HEK293T (cell line): Measurements from ENCODE around the gene DAO.

Experiments
- CTCF ChIA-PET: fragments of 350-600 bp; formaldehyde crosslinking; extraction: SDS; loops from one replicate; lab custom pipeline; 2021; ENCODE audit warnings: antibody characterized with exemption, inconsistent platforms; lab: Yijun Ruan, JAX
- POLR2A ChIA-PET: fragments of 350-600 bp; formaldehyde crosslinking; extraction: SDS; loops from one replicate; lab custom pipeline; 2020; ENCODE audit warnings: antibody characterized with exemption, inconsistent platforms; lab: Yijun Ruan, JAX
- DNase-seq: peaks from one replicate; pipeline ENCODE4 v3.0.0; 2012; ENCODE audit warnings: mixed read lengths; ENCODE audit errors: extremely low spot score
- ARNT ChIP-seq: fragments of 450-650 bp; IDR thresholded peaks from 2 replicates; pipeline ENCODE4 v1.6.1; 2017; ENCODE audit warnings: mild to moderate bottlenecking
- BHLHE40 ChIP-seq: fragments of 450-650 bp; IDR thresholded peaks from 2 replicates; pipeline ENCODE4 v1.6.1; 2016; ENCODE audit warnings: mild to moderate bottlenecking, moderate library complexity, borderline replicate concordance
- CTBP1 ChIP-seq: fragments of 450-650 bp; IDR thresholded peaks from 2 replicates; pipeline ENCODE4 v1.6.1; 2016; ENCODE audit warnings: borderline replicate concordance
- ELF4 ChIP-seq: fragments of 450-650 bp; IDR thresholded peaks from 2 replicates; pipeline ENCODE4 v1.6.1; 2017; ENCODE audit warnings: antibody characterized with exemption
- FOXA1 ChIP-seq: fragments of 450-650 bp; IDR thresholded peaks from 2 replicates; pipeline ENCODE4 v1.6.1; 2016; ENCODE audit warnings: mild to moderate bottlenecking
- FOXK2 ChIP-seq: fragments of 450-650 bp; IDR thresholded peaks from 2 replicates; pipeline ENCODE4 v1.6.1; 2016; ENCODE audit warnings: mild to moderate bottlenecking
- FOXM1 ChIP-seq: fragments of 450-650 bp; IDR thresholded peaks from 2 replicates; pipeline ENCODE4 v1.6.1; 2017; ENCODE audit warnings: mild to moderate bottlenecking, borderline replicate concordance
- HDGF ChIP-seq: fragments of 450-650 bp; IDR thresholded peaks from 2 replicates; pipeline ENCODE4 v1.6.1; 2017; ENCODE audit warnings: antibody characterized with exemption, borderline replicate concordance
- L3MBTL2 ChIP-seq: fragments of 450-650 bp; conservative IDR thresholded peaks from 2 replicates; pipeline ENCODE4 v1.6.1; 2016; ENCODE audit warnings: mild to moderate bottlenecking
- LEF1 ChIP-seq: fragments of 450-650 bp; IDR thresholded peaks from 2 replicates; pipeline ENCODE4 v1.6.1; 2017; ENCODE audit warnings: mild to moderate bottlenecking, borderline replicate concordance
- NFRKB ChIP-seq: fragments of 450-650 bp; IDR thresholded peaks from 2 replicates; pipeline ENCODE4 v1.6.1; 2016; ENCODE audit warnings: mild to moderate bottlenecking, moderate library complexity
- SP1 ChIP-seq: fragments of 450-650 bp; IDR thresholded peaks from 2 replicates; pipeline ENCODE4 v1.6.1; 2017
- SUZ12 ChIP-seq: fragments of 450-650 bp; IDR thresholded peaks from 2 replicates; pipeline ENCODE4 v1.6.1; 2016; ENCODE audit warnings: mild to moderate bottlenecking
- TARDBP ChIP-seq: fragments of 450-650 bp; IDR thresholded peaks from 2 replicates; pipeline ENCODE4 v1.6.1; 2016
- ZNF384 ChIP-seq: fragments of 450-650 bp; IDR thresholded peaks from 2 replicates; pipeline ENCODE4 v1.6.1; 2016
- TF ChIP-seq, protein P1 (sequence below): fragments of 450-650 bp; IDR thresholded peaks from 2 replicates; pipeline ENCODE4 v1.6.1; 2016

DAO gene

DNA sequence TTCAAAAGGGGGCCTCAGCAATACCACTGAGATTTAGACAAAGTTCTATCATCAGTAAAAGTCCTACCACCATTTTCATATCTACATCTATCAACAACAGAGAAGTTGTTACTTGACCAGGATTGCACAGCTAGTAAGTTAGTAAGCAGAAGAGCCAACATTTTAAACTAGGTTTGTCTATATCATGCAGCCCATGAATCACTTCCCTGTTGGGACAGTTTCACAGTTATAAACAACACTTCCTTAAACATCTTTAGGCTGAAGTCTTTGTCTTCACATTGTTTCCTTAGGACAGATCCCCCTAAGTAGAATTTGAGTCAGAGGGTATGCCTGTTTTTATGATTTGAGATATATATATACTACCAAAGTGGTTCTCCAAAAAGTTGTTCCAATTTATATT, 68.5 kb downstream of the DAO start:
- TF ChIP-seq HDGF: no peak
- TF ChIP-seq LEF1: no peak
- no peak for TF ChIP-seq ZNF384
- TF ChIP-seq ARNT: no peak
- no peak for TF ChIP-seq ELF4
- TF ChIP-seq TARDBP: no peak
- TF ChIP-seq, protein P1, sequence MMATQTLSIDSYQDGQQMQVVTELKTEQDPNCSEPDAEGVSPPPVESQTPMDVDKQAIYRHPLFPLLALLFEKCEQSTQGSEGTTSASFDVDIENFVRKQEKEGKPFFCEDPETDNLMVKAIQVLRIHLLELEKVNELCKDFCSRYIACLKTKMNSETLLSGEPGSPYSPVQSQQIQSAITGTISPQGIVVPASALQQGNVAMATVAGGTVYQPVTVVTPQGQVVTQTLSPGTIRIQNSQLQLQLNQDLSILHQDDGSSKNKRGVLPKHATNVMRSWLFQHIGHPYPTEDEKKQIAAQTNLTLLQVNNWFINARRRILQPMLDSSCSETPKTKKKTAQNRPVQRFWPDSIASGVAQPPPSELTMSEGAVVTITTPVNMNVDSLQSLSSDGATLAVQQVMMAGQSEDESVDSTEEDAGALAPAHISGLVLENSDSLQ: no peak
- TF ChIP-seq NFRKB: no peak
- TF ChIP-seq FOXK2: no peak
- no peak for TF ChIP-seq FOXM1
- no peak for TF ChIP-seq FOXA1
- no peak for TF ChIP-seq BHLHE40
- no peak for TF ChIP-seq L3MBTL2
- POLR2A ChIA-PET: no interaction called here
- CTCF ChIA-PET: no interaction called here
- DNase-seq: no peak

DNA sequence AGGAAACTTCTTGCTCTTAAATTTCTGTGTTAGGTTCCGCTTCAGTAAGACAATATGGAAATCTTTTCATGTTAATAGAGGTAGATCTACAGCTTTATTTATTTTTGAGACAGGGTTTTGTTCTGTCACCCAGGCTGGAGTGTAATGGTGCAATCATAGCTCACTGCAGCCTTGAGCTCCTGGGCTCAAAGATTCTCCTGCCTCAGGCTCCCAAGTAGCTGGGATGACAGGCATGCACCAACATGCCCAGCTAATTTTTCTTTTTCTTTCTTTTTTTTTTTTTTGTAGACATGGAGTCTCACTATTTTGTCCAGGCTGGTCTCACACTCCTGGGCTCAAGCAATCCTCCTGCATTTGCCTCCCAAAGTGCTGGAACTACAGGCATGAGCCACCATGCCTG, 70.1 kb downstream of the DAO start:
- CTCF ChIA-PET: interaction anchor here (0.7 to 1.3 kb wide), 2 partner anchors 66 to 143 kb away, joined by 4 to 5 read pairs; partner anchors contain the start of gene ALKBH2
- TF ChIP-seq ELF4 (no peak), ARNT (no peak), CTBP1 (no peak), NFRKB (no peak), HDGF (no peak), FOXM1 (no peak), TARDBP (no peak), FOXA1 (no peak), L3MBTL2 (no peak), LEF1 (no peak), SP1 (no peak), FOXK2 (no peak), ZNF384 (no peak), SUZ12 (no peak), BHLHE40 (no peak)
- TF ChIP-seq, protein P1: no peak
- no peak for DNase-seq
- POLR2A ChIA-PET: no interaction called here
